HL-60 (cell line): Measurements from ENCODE around the gene HDGFL3.
"Not testable (repeated sequence)": the region's sequence is repeated elsewhere in the genome, so short reads cannot be mapped to it uniquely, and the experiment has no call there.

ENCODE experiments used
- CTCF ChIP-seq: IDR thresholded peaks from one replicate; pipeline ENCODE4 v1.5.1; 2011; ENCODE audit warnings: low read length, control low read depth, inconsistent platforms; ENCODE audit not compliant: insufficient read depth
- POLR2AphosphoS5 ChIP-seq: IDR thresholded peaks from 2 replicates; pipeline ENCODE4 v1.6.1; 2012; ENCODE audit warnings: low read depth

- not testable (repeated sequence) for TF ChIP-seq POLR2AphosphoS5, CTCF
Observed at GRCh38 chr15:83085864-83086552, 121.6 kb downstream of the HDGFL3 start.
